ENCODE data around the gene CD33. TPM values are rescaled to one million over a fixed set of nuclear protein-coding genes. Genes with fewer than 3 reads are reported as not detected.

Gene CD33
- total RNA-seq, 4 donors from 2014 or later = 1.8 to 7.0 (median 2.8) TPM

GRCh38 chr19:51196181-51196580 is 28.7 kb upstream of the CD33 start:
- H3K27ac ChIP-seq = no peak overlapping the region
- H3K4me1 ChIP-seq = no peaks in the 10 kb centered on the region
- H3K36me3 ChIP-seq = no peaks in the 10 kb centered on the region
- H3K9me3 ChIP-seq = no peaks in the 10 kb centered on the region
- TF ChIP-seq POLR2A (IDR thresholded peaks at IDR 0.05) (no peak), EP300 (IDR thresholded peaks at IDR 0.05) (no peak), POLR2AphosphoS5 (IDR thresholded peaks at IDR 0.05) (no peak), CTCF (IDR thresholded peaks at IDR 0.05) (no peak)
- no peak overlapping the region for H3K4me3 ChIP-seq
- no peak for ATAC-seq
- peaks cover 56% of the 10 kb centered on the region for H3K27me3 ChIP-seq
- 73 to 85% methylated on average over 4 to 5 of the region's 5 CpGs for WGBS, 2 donors (ENCODE audit: low coverage in 1 of 2)

- Histone ChIP-seq H3K4me3 (no peak overlapping the region), H3K4me1 (no peaks in the 10 kb centered on the region), H3K27me3 (peaks cover 56% of the 10 kb centered on the region), H3K36me3 (no peaks in the 10 kb centered on the region), H3K9me3 (no peaks in the 10 kb centered on the region), H3K27ac (no peak overlapping the region)
- 83% methylated on average over 2 of the region's 9 CpGs; no CpG with 5 or more reads in 1 of the 2 donors for WGBS, 2 donors (ENCODE audit: low coverage in 1 of 2)
- TF ChIP-seq CTCF (IDR thresholded peaks at IDR 0.05) = no peak
- TF ChIP-seq POLR2A (IDR thresholded peaks at IDR 0.05) = no peak
- no peak for TF ChIP-seq EP300 (IDR thresholded peaks at IDR 0.05)
- TF ChIP-seq POLR2AphosphoS5 (IDR thresholded peaks at IDR 0.05) = no peak
- no peak for ATAC-seq
These were observed 26.2 kb upstream of the CD33 start for GRCh38 chr19:51198641-51199040.

- ATAC-seq = no peak
- H3K4me1 ChIP-seq = no peaks in the 10 kb centered on the region
- H3K4me3 ChIP-seq = no peak overlapping the region
- no peak overlapping the region for H3K27ac ChIP-seq
- TF ChIP-seq POLR2A (IDR thresholded peaks at IDR 0.05) = no peak
- WGBS, 2 donors (ENCODE audit: low coverage in 1 of 2) = 60 to 83% methylated on average over 1 to 10 of the region's 10 CpGs
- H3K27me3 ChIP-seq = peaks cover 50% of the 10 kb centered on the region
- H3K9me3 ChIP-seq = no peaks in the 10 kb centered on the region
- H3K36me3 ChIP-seq = no peaks in the 10 kb centered on the region
These were observed 24.7 kb upstream of the CD33 start for GRCh38 chr19:51200071-51200666.

GRCh38 chr19:51201712-51202111 is 23.2 kb upstream of the CD33 start:
- H3K27me3 ChIP-seq = peaks cover 48% of the 10 kb centered on the region
- H3K4me3 ChIP-seq = no peak overlapping the region
- H3K36me3 ChIP-seq = no peaks in the 10 kb centered on the region
- ATAC-seq = no peak
- no peak overlapping the region for H3K27ac ChIP-seq
- 89 to 90% methylated on average over 1 to 2 of the region's 5 CpGs for WGBS, 2 donors (ENCODE audit: low coverage in 1 of 2)
- TF ChIP-seq EP300 (IDR thresholded peaks at IDR 0.05) (no peak), POLR2AphosphoS5 (IDR thresholded peaks at IDR 0.05) (no peak), POLR2A (IDR thresholded peaks at IDR 0.05) (no peak), CTCF (IDR thresholded peaks at IDR 0.05) (no peak)
- H3K9me3 ChIP-seq = no peaks in the 10 kb centered on the region
- no peaks in the 10 kb centered on the region for H3K4me1 ChIP-seq

GRCh38 chr19:51203916-51204315 is 21.0 kb upstream of the CD33 start:
- Histone ChIP-seq H3K27me3 (peaks cover 34% of the 10 kb centered on the region), H3K27ac (no peak overlapping the region), H3K4me3 (no peak overlapping the region), H3K9me3 (no peaks in the 10 kb centered on the region), H3K4me1 (no peaks in the 10 kb centered on the region), H3K36me3 (no peaks in the 10 kb centered on the region)
- ATAC-seq = no peak
- 61 to 90% methylated on average over 2 to 3 of the region's 3 CpGs for WGBS, 2 donors (ENCODE audit: low coverage in 1 of 2)
- TF ChIP-seq POLR2A (IDR thresholded peaks at IDR 0.05) = no peak
- TF ChIP-seq POLR2AphosphoS5 (IDR thresholded peaks at IDR 0.05) = no peak
- no peak for TF ChIP-seq EP300 (IDR thresholded peaks at IDR 0.05)
- TF ChIP-seq CTCF (IDR thresholded peaks at IDR 0.05) = no peak

Data from gastroesophageal sphincter (tissue), 4 donors.